H1 (cell line): Measurements from ENCODE around the gene ZBTB40.

Source experiments
- BRCA1 ChIP-seq: IDR thresholded peaks from 2 replicates; pipeline ENCODE4 v1.6.1; 2012; ENCODE audit warnings: low read depth, low read length, improper control_type of control experiment
- CHD2 ChIP-seq: IDR thresholded peaks from 2 replicates; pipeline ENCODE4 v1.6.1; 2012; ENCODE audit warnings: low read length, improper control_type of control experiment
- CTCF ChIP-seq, 3 experiments: IDR thresholded peaks; 1 replicate in 2 of 3; 2 replicates in 1 of 3; pipeline versions ENCODE4 v1.5.1 to v1.6.1; 2011; ENCODE audit warnings: low read length in 3 of 3, mild to moderate bottlenecking in 3 of 3, inconsistent platforms in 2 of 3, low read depth in 1 of 3, moderate library complexity in 1 of 3; ENCODE audit not compliant: insufficient read depth in 1 of 3; ENCODE audit errors: control extremely low read depth in 1 of 3
- MAFK ChIP-seq: IDR thresholded peaks from 2 replicates; pipeline ENCODE4 v1.6.1; 2012; ENCODE audit warnings: low read depth, mild to moderate bottlenecking, improper control_type of control experiment, low read length
- NANOG ChIP-seq: IDR thresholded peaks from 2 replicates; pipeline ENCODE4 v1.6.1; 2011; ENCODE audit warnings: low read length, low read depth, mild to moderate bottlenecking, inconsistent platforms; ENCODE audit not compliant: insufficient read depth, poor library complexity, severe bottlenecking
- NRF1 ChIP-seq: IDR thresholded peaks from 2 replicates; pipeline ENCODE4 v1.6.1; 2011; ENCODE audit warnings: mild to moderate bottlenecking, low read depth, low read length, improper control_type of control experiment
- POLR2AphosphoS5 ChIP-seq: IDR thresholded peaks from 2 replicates; pipeline ENCODE4 v1.6.1; 2011; ENCODE audit warnings: low read depth, low read length
- RAD21 ChIP-seq, 2 experiments: IDR thresholded peaks in 1 of 2; conservative IDR thresholded peaks in 1 of 2; 2 replicates each; pipeline ENCODE4 v1.6.1; 2011; ENCODE audit warnings: low read depth in 2 of 2, low read length in 2 of 2, improper control_type of control experiment in 1 of 2, inconsistent platforms in 1 of 2, mild to moderate bottlenecking in 1 of 2, moderate library complexity in 1 of 2
- RNF2 ChIP-seq: fragments of 200-900, 300-1000 bp; sonication (generic); IDR thresholded peaks from 2 replicates; pipeline ENCODE4 v1.7.1; 2016; ENCODE audit warnings: borderline replicate concordance, low read depth, mild to moderate bottlenecking, antibody characterized with exemption, low read length; ENCODE audit not compliant: poor library complexity, severe bottlenecking; ENCODE audit errors: missing control alignments
- YY1 ChIP-seq: IDR thresholded peaks from 2 replicates; pipeline ENCODE4 v1.6.1; 2011; ENCODE audit warnings: low read depth, mild to moderate bottlenecking, low read length

- TF ChIP-seq MAFK (no peak), BRCA1 (no peak), RAD21 (IDR thresholded peaks at IDR 0.05 in 1 of 2, conservative IDR thresholded peaks at IDR 0.05 in 1 of 2; ENCODE audit: low read depth in 2 of 2, low read length in 2 of 2) (no peak), POLR2AphosphoS5 (no peak), YY1 (no peak), CTCF (IDR thresholded peaks at IDR 0.05; ENCODE audit: control extremely low read depth in 1 of 3, insufficient read depth in 1 of 3, low read depth in 1 of 3, low read length in 3 of 3) (no peak), CHD2 (no peak), NANOG (no peak), NRF1 (no peak), RNF2 (no peak)
Observed at GRCh38 chr1:22579541-22580155, 128.0 kb downstream of the ZBTB40 start.
